Prostate gland (tissue), 2 donors: ENCODE results near the gene UXS1. TPM values are rescaled to one million over a fixed set of nuclear protein-coding genes. Genes with fewer than 3 reads are reported as not detected.

Experiments used
- DNase-seq: peaks from one replicate; pipeline ENCODE4 v3.0.0-alpha.2; 2019; ENCODE audit warnings: low spot score
- H3K27ac ChIP-seq, 2 donors: fragments of 200-600 bp; sonication (generic); 2 replicates each; pipeline ENCODE4 v1.5.1; 2017 to 2019
- H3K27me3 ChIP-seq: fragments of 200-600 bp; sonication (generic); replicated peaks from 2 replicates; pipeline ENCODE4 v1.5.1; 2019; ENCODE audit not compliant: insufficient read depth
- H3K36me3 ChIP-seq, 2 donors: fragments of 200-600 bp; sonication (generic); 1 replicate in 1 of 2; 2 replicates in 1 of 2; pipeline versions ENCODE4 v1.5.1 to v1.8.1; 2017 to 2019
- H3K4me1 ChIP-seq: fragments of 200-600 bp; sonication (generic); replicated peaks from 2 replicates; pipeline ENCODE4 v1.5.1; 2019
- H3K4me3 ChIP-seq, 2 donors: fragments of 200-600 bp; sonication (generic); 2 replicates each; pipeline ENCODE4 v1.5.1; 2017 to 2019
- H3K9me3 ChIP-seq: fragments of 200-600 bp; sonication (generic); 2 replicates; pipeline ENCODE4 v1.5.1; 2017
- CTCF ChIP-seq, 4 experiments: fragments of 200-600 bp in 2 of 4; fragments of 450-650 bp in 2 of 4; sonication (generic) in 2 of 4; IDR thresholded peaks; 1 replicate in 3 of 4; 2 replicates in 1 of 4; pipeline ENCODE4 v1.5.1; 2016 to 2019; ENCODE audit warnings: antibody characterized with exemption in 4 of 4, mild to moderate bottlenecking in 2 of 4, moderate library complexity in 2 of 4
- POLR2A ChIP-seq: fragments of 450-650 bp; IDR thresholded peaks from one replicate; pipeline ENCODE4 v1.6.1; 2016; ENCODE audit warnings: antibody characterized with exemption, mild to moderate bottlenecking
- POLR2AphosphoS5 ChIP-seq: sonication (generic); formaldehyde crosslinking; IDR thresholded peaks from one replicate; pipeline ENCODE4 v1.6.1; 2017; ENCODE audit warnings: antibody characterized with exemption
- WGBS: methylation state at CpG from one replicate; pipeline ENCODE4 v1.1.5; 2018; 5-methylcytosine and 5-hydroxymethylcytosine counted together
- intact Hi-C: fragments of 100-400 bp; cut with DNase I; formaldehyde crosslinking; loops from one replicate; pipeline ENCODE4 v1.14.2; 2022
- total RNA-seq, 2 donors: library from RNA; depleted of rRNA; stranded (reverse); fragments of >200 nt; gene quantifications; one replicate each; pipeline ENCODE4 v1.1.0, GENCODE V29; 2016

UXS1 gene
- total RNA-seq, 2 donors from 2014 or later: 30.7 to 54.8 TPM

GRCh38 chr2:106053581-106053980, 140.5 kb downstream of the UXS1 start:
- no peaks in the 10 kb centered on the region for H3K27me3 ChIP-seq
- no peak overlapping the region for H3K4me3 ChIP-seq
- H3K36me3 ChIP-seq: no peaks in the 10 kb centered on the region
- 94% methylated on average over 6 of the region's 6 CpGs for WGBS
- H3K9me3 ChIP-seq: no peaks in the 10 kb centered on the region
- no peaks in the 10 kb centered on the region for H3K4me1 ChIP-seq
- no peak for TF ChIP-seq POLR2A
- TF ChIP-seq CTCF (IDR thresholded peaks at IDR 0.05): no peak
- TF ChIP-seq POLR2AphosphoS5: no peak
- no peak overlapping the region for H3K27ac ChIP-seq
- intact Hi-C loops: no loop called here
- no peak for DNase-seq

DNA sequence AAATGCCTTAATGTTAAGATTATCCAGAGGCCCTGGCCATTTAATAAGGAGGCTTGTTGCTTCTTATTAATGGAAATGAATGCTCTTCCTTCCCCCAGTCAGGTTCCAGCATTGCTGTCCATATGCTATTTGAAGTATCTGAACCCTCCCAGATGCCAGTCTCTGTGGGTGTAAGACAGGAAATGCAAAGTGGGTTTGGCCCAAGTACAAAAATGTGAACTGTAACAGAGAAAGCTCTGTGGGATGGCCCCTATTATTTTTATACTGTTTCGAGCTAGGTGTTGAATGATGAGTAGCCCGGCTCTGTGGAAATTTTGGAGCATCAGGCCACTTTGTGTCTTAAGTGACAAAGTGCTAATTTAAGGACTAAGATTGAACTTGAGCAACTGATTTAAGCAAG, 141.0 kb downstream of the UXS1 start:
- Histone ChIP-seq H3K36me3 (no peaks in the 10 kb centered on the region), H3K4me1 (no peaks in the 10 kb centered on the region), H3K27me3 (no peaks in the 10 kb centered on the region), H3K4me3 (no peak overlapping the region), H3K9me3 (no peaks in the 10 kb centered on the region), H3K27ac (no peak overlapping the region)
- intact Hi-C loops: no loop called here
- no peak for DNase-seq
- WGBS: 54% methylated on average over 2 of the region's 2 CpGs
- TF ChIP-seq POLR2A (no peak), POLR2AphosphoS5 (no peak), CTCF (IDR thresholded peaks at IDR 0.05) (no peak)

DNA sequence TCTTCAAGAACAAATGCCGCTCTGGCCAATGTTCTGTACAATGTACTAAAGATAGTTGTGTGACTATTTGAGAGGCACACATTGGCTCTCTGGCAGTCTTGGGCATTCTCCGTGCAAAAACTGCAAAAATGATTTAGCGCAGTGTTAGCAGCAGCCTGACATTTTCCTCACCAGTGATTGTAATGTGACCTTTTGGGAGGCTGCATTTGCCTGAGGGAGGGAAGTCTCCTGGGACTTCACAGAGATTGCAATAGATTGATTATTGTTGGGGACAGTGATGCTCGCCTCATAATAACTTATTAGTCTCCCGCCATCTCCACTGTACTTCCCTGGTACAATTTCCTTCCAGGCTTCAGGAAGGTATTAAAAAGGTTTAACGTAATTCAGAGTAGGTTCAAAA, 149.2 kb downstream of the UXS1 start:
- H3K36me3 ChIP-seq: no peaks in the 10 kb centered on the region
- H3K27ac ChIP-seq: no peak overlapping the region
- no peak for DNase-seq
- no peaks in the 10 kb centered on the region for H3K4me1 ChIP-seq
- no peak overlapping the region for H3K4me3 ChIP-seq
- intact Hi-C loops: no loop called here
- 90% methylated on average over 6 of the region's 6 CpGs for WGBS
- TF ChIP-seq POLR2A (no peak), POLR2AphosphoS5 (no peak), CTCF (IDR thresholded peaks at IDR 0.05) (no peak)
- no peaks in the 10 kb centered on the region for H3K9me3 ChIP-seq
- no peaks in the 10 kb centered on the region for H3K27me3 ChIP-seq

DNA sequence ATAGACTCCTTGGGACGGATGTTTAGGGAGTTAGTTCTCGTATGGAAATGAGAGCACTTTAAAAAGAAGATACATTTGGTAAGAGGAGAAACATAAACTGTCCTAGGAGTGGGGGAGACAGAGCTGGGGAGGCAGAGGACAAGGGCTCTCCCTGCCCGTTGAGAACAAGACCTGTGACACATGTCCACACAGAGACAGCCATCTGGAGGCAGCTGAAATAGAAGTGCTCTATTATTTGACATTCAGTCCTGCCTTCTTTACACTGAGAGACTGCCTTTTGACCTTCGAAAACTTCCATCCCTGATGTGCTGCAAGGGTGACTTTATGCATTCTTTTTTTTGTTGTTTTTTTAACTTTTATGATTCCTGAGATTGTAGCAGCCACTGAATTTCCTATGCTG, 150.1 kb downstream of the UXS1 start:
- TF ChIP-seq POLR2AphosphoS5 (no peak), CTCF (IDR thresholded peaks at IDR 0.05) (no peak), POLR2A (no peak)
- Histone ChIP-seq H3K4me3 (no peak overlapping the region), H3K9me3 (no peaks in the 10 kb centered on the region), H3K27ac (no peak overlapping the region), H3K27me3 (no peaks in the 10 kb centered on the region), H3K36me3 (no peaks in the 10 kb centered on the region), H3K4me1 (no peaks in the 10 kb centered on the region)
- intact Hi-C loops: no loop called here
- WGBS: 75% methylated on average over 4 of the region's 4 CpGs
- DNase-seq: no peak
